ENCODE measurements around the gene KLF11.
"Not testable (repeated sequence)": the region's sequence is repeated elsewhere in the genome, so short reads cannot be mapped to it uniquely, and the experiment has no call there.

Gene KLF11

GRCh38 chr2:10026940-10027569, 16.3 kb upstream of the KLF11 start:
- DNase-seq (ENCODE audit: low read depth) = no peak

GRCh38 chr2:10027660-10028330, 15.6 kb upstream of the KLF11 start:
- DNase-seq (ENCODE audit: low read depth) = no peak

GRCh38 chr2:10028407-10028987, 14.9 kb upstream of the KLF11 start:
- no peak for DNase-seq (ENCODE audit: low read depth)

- no peak for DNase-seq (ENCODE audit: low read depth)
Observed at GRCh38 chr2:10028988-10029874, 14.1 kb upstream of the KLF11 start.

- DNase-seq (ENCODE audit: low read depth) = no peak
Observed at GRCh38 chr2:10029875-10030223, 13.5 kb upstream of the KLF11 start.

- no peak for DNase-seq (ENCODE audit: low read depth)
Observed at GRCh38 chr2:10030311-10030736, 13.0 kb upstream of the KLF11 start.

- not testable (repeated sequence) for DNase-seq (ENCODE audit: low read depth)
Observed at GRCh38 chr2:10030798-10031197, 12.6 kb upstream of the KLF11 start.

- no peak for DNase-seq (ENCODE audit: low read depth)
Observed at GRCh38 chr2:10031886-10032745, 11.2 kb upstream of the KLF11 start.

- DNase-seq (ENCODE audit: low read depth) = no peak
Observed at GRCh38 chr2:10032746-10033105, 10.6 kb upstream of the KLF11 start.

GRCh38 chr2:10033251-10034006, 9.9 kb upstream of the KLF11 start:
- DNase-seq (ENCODE audit: low read depth) = no peak

- no peak for DNase-seq (ENCODE audit: low read depth)
Observed at GRCh38 chr2:10034333-10035052, 8.9 kb upstream of the KLF11 start.

- DNase-seq (ENCODE audit: low read depth) = no peak
Observed at GRCh38 chr2:10035053-10035422, 8.3 kb upstream of the KLF11 start.

GRCh38 chr2:10035633-10036032, 7.7 kb upstream of the KLF11 start:
- no peak for DNase-seq (ENCODE audit: low read depth)

GRCh38 chr2:10036095-10036884, 7.1 kb upstream of the KLF11 start:
- DNase-seq (ENCODE audit: low read depth) = no peak

- no peak for DNase-seq (ENCODE audit: low read depth)
Observed at GRCh38 chr2:10038123-10038522, 5.2 kb upstream of the KLF11 start.

GRCh38 chr2:10038716-10039115, 4.6 kb upstream of the KLF11 start:
- no peak for DNase-seq (ENCODE audit: low read depth)

- no peak for DNase-seq (ENCODE audit: low read depth)
Observed at GRCh38 chr2:10039658-10040410, 3.5 kb upstream of the KLF11 start.

- no peak for DNase-seq (ENCODE audit: low read depth)
Observed at GRCh38 chr2:10041711-10042110, 1.6 kb upstream of the KLF11 start.

Data from non-pigmented ciliary epithelial cell (primary cell).